Progenitor cell of endocrine pancreas (in vitro differentiated cells): ENCODE data around the gene TBX4. TPM values are rescaled to one million over a fixed set of nuclear protein-coding genes. Genes with fewer than 3 reads are reported as not detected.

ENCODE experiments used
- DNase-seq: peaks from one replicate; pipeline ENCODE4 v3.0.0; 2021; ENCODE audit warnings: low spot score; ENCODE audit not compliant: unreplicated experiment
- H3K27ac Mint-ChIP-seq: 2 replicates; pipeline ENCODE4 v1.8.0; 2021; ENCODE audit warnings: mild to moderate bottlenecking, moderate library complexity, mixed read lengths
- H3K27me3 Mint-ChIP-seq: 2 replicates; pipeline ENCODE4 v1.8.0; 2021; ENCODE audit warnings: mixed read lengths
- H3K36me3 Mint-ChIP-seq: 2 replicates; pipeline ENCODE4 v1.8.0; 2022; ENCODE audit warnings: mixed read lengths; ENCODE audit not compliant: insufficient read depth
- H3K4me1 Mint-ChIP-seq: 2 replicates; pipeline ENCODE4 v1.8.0; 2021; ENCODE audit warnings: low read depth, mixed read lengths
- H3K4me3 Mint-ChIP-seq: 2 replicates; pipeline ENCODE4 v1.8.0; 2021; ENCODE audit warnings: low read depth, mild to moderate bottlenecking, moderate library complexity, mixed read lengths
- H3K9me3 Mint-ChIP-seq: 2 replicates; pipeline ENCODE4 v1.8.0; 2021; ENCODE audit warnings: low read depth, mixed read lengths
- CTCF ChIP-seq: fragments of 200-600 bp; sonication (generic); IDR thresholded peaks from one replicate; pipeline ENCODE4 v1.5.0; 2021; ENCODE audit warnings: antibody characterized with exemption, mild to moderate bottlenecking; ENCODE audit not compliant: unreplicated experiment
- total RNA-seq: library from RNA; stranded (reverse); gene quantifications from 2 replicates; pipeline ENCODE4 v1.2.1, GENCODE V29; 2021

TBX4 gene
- total RNA-seq, 1 donor from 2014 or later = not detected

GRCh38 chr17:61533797-61534196 is 81.6 kb downstream of the TBX4 start:
- H3K4me1 Mint-ChIP-seq = peaks cover 8% of the 10 kb centered on the region
- H3K4me3 Mint-ChIP-seq = no peak overlapping the region
- TF ChIP-seq CTCF = no peak
- H3K27me3 Mint-ChIP-seq = peaks cover 6% of the 10 kb centered on the region
- H3K9me3 Mint-ChIP-seq = no peaks in the 10 kb centered on the region
- no peak for DNase-seq
- no peak overlapping the region for H3K27ac Mint-ChIP-seq
- H3K36me3 Mint-ChIP-seq = no peaks in the 10 kb centered on the region

DNA sequence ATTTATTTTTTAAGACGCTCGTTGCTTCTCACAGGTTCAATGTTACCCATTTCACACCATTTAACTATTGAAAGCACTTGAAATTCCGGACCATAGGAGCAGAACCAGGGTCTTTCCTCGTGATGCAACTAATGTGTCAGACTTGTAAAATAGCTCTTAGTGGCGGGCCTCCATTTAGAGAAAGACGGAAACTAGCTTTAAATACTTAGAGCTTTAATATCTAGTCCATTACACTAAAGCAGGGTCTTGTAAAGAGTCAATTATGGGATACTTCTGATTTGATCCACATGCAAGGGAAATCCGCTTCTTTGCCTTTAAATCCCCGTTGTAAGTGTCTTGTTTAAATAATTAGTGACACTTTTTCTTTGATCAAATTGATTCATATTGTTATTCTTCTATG is 82.2 kb downstream of the TBX4 start:
- no peak for DNase-seq
- no peaks in the 10 kb centered on the region for H3K9me3 Mint-ChIP-seq
- no peak overlapping the region for H3K27ac Mint-ChIP-seq
- no peak overlapping the region for H3K4me3 Mint-ChIP-seq
- no peaks in the 10 kb centered on the region for H3K36me3 Mint-ChIP-seq
- TF ChIP-seq CTCF = no peak
- H3K4me1 Mint-ChIP-seq = peaks cover 8% of the 10 kb centered on the region
- H3K27me3 Mint-ChIP-seq = peaks cover 6% of the 10 kb centered on the region

Other genes starting within 250 kb of the TBX4 start
- gene TBX2, start 52.6 kb upstream of the TBX4 start, total RNA-seq = 1.1 and 3.6 TPM in 2 replicates
- not detected in 2 replicates for gene NACA2, start 138.8 kb downstream of the TBX4 start, total RNA-seq